Neutrophil (primary cell): ENCODE results near the gene WARS2.

Experiments used
- H3K27ac ChIP-seq: fragments of 200-600 bp; sonication (generic); 2 replicates; pipeline ENCODE4 v1.5.1; 2016; ENCODE audit warnings: mild to moderate bottlenecking, moderate library complexity
- H3K27me3 ChIP-seq: fragments of 200-600 bp; sonication (generic); 2 replicates; pipeline ENCODE4 v1.6.0; 2016; ENCODE audit warnings: mild to moderate bottlenecking
- H3K36me3 ChIP-seq: fragments of 200-600 bp; sonication (generic); 2 replicates; pipeline ENCODE4 v1.5.1; 2017
- H3K4me1 ChIP-seq, 2 experiments: fragments of 200-600 bp in 1 of 2; sonication (generic) in 1 of 2; 1 replicate in 1 of 2; 2 replicates in 1 of 2; pipeline versions ENCODE4 v1.5.1 to v1.6.1; 2013 to 2016; ENCODE audit warnings: low read depth in 1 of 2, low read length in 1 of 2, mild to moderate bottlenecking in 1 of 2, moderate library complexity in 1 of 2; ENCODE audit not compliant: control insufficient read depth in 1 of 2, insufficient read depth in 1 of 2
- H3K4me3 ChIP-seq, 2 experiments: fragments of 200-600 bp in 1 of 2; sonication (generic) in 1 of 2; 1 replicate in 1 of 2; 2 replicates in 1 of 2; pipeline ENCODE4 v1.5.1; 2013 to 2016; ENCODE audit warnings: low read depth in 1 of 2, low read length in 1 of 2, mild to moderate bottlenecking in 1 of 2, moderate library complexity in 1 of 2
- H3K9me3 ChIP-seq: fragments of 200-600 bp; sonication (generic); 2 replicates; pipeline ENCODE4 v1.5.1; 2016
- TF ChIP-seq, protein P1 (sequence below): fragments of 200-600 bp; sonication (generic); IDR thresholded peaks from 2 replicates; pipeline ENCODE4 v1.5.1; 2016; ENCODE audit warnings: antibody characterized with exemption

The WARS2 gene

DNA sequence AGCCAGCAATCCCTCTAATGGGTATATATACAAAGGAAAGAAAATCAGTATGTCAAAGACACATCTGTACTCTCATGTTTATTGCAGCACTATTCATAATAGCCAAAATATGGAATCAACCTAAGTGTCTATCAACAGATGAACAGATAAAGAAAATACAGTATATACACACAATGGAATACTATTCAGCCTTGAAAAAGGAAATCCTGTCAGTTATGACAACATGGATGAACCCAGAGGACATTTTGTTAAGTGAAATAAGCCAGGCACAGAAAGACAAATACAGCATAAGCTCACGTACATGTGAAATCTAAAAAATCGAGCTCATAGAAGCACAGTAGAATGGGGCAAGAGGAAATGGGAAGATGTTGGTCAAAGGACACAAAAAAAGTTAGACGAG lies 69.1 kb downstream of the WARS2 start:
- no peak overlapping the region for H3K4me3 ChIP-seq
- no peaks in the 10 kb centered on the region for H3K4me1 ChIP-seq
- no peaks in the 10 kb centered on the region for H3K27me3 ChIP-seq
- no peak overlapping the region for H3K27ac ChIP-seq
- TF ChIP-seq, protein P1, sequence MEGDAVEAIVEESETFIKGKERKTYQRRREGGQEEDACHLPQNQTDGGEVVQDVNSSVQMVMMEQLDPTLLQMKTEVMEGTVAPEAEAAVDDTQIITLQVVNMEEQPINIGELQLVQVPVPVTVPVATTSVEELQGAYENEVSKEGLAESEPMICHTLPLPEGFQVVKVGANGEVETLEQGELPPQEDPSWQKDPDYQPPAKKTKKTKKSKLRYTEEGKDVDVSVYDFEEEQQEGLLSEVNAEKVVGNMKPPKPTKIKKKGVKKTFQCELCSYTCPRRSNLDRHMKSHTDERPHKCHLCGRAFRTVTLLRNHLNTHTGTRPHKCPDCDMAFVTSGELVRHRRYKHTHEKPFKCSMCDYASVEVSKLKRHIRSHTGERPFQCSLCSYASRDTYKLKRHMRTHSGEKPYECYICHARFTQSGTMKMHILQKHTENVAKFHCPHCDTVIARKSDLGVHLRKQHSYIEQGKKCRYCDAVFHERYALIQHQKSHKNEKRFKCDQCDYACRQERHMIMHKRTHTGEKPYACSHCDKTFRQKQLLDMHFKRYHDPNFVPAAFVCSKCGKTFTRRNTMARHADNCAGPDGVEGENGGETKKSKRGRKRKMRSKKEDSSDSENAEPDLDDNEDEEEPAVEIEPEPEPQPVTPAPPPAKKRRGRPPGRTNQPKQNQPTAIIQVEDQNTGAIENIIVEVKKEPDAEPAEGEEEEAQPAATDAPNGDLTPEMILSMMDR, result no peak
- no peaks in the 10 kb centered on the region for H3K36me3 ChIP-seq
- no peaks in the 10 kb centered on the region for H3K9me3 ChIP-seq

DNA sequence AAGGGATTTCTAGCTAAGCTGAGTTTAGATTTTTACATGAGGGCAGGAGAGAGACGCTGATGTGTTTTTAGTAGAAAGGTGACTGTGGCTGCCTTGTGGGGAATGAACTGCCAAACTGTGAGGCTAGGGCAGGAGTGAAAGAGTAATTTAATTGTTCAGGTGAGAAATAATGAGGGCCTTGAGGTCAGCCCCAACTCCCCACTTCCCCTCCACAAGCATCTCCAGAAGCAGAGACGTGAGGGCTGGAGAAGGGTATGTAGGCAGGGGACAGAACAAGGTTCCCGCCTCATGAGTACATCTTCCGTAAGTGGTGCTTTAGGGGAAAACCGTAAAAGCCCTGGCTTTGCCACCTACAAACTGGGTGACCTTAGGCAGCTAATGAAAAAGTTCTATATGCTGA lies 70.8 kb downstream of the WARS2 start:
- Histone ChIP-seq H3K27ac (no peak overlapping the region), H3K9me3 (no peaks in the 10 kb centered on the region), H3K27me3 (no peaks in the 10 kb centered on the region), H3K4me3 (no peak overlapping the region), H3K36me3 (no peaks in the 10 kb centered on the region), H3K4me1 (no peaks in the 10 kb centered on the region)
- TF ChIP-seq, protein P1, result no peak

GRCh38 chr1:119068427-119068826 lies 72.0 kb downstream of the WARS2 start:
- H3K27ac ChIP-seq, result no peak overlapping the region
- no peaks in the 10 kb centered on the region for H3K36me3 ChIP-seq
- H3K4me1 ChIP-seq, result no peaks in the 10 kb centered on the region
- no peaks in the 10 kb centered on the region for H3K27me3 ChIP-seq
- no peak overlapping the region for H3K4me3 ChIP-seq
- TF ChIP-seq, protein P1, result no peak
- no peaks in the 10 kb centered on the region for H3K9me3 ChIP-seq

DNA sequence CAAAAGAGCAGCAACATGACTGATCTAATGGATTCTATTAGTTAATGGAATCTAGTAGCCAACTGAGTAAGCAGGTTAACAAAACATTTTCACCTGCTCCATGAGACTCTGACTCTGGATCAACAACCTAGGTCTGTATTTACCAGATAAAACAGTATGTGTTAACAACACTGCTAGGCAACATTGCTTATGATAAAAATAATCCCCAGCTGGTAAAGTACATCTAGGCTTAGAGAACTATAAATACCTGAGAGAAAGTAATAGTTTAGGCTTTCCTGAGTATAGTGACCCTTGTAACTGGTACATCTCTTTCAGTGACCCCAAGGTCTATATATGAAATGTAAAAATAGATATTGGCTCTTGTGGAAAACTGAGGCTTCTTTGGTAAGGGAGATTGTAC lies 78.8 kb downstream of the WARS2 start:
- Histone ChIP-seq H3K4me1 (no peaks in the 10 kb centered on the region), H3K27ac (no peak overlapping the region), H3K4me3 (no peak overlapping the region), H3K27me3 (no peaks in the 10 kb centered on the region), H3K36me3 (no peaks in the 10 kb centered on the region), H3K9me3 (no peaks in the 10 kb centered on the region)
- TF ChIP-seq, protein P1, result no peak

DNA sequence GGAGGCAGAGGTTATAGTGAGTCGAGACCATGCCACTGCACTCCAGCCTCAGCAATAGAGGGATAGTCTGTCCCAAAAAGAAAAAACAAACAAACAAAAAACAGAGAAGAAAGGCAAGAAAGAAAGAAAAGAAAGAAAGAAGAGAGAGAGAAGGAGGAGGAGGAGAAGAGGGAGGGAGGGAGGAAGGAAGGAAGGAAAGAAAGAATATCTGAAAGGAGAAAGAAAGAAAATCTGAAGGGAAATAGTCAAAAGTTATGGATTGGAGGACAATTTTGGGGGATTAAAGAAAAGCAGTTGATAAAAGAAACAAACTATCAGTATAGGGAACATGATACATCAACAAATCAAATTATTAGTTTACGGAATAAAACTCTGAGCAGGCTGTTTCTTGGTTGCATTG lies 84.9 kb downstream of the WARS2 start:
- TF ChIP-seq, protein P1, result no peak
- no peak overlapping the region for H3K27ac ChIP-seq
- no peaks in the 10 kb centered on the region for H3K4me1 ChIP-seq
- no peaks in the 10 kb centered on the region for H3K36me3 ChIP-seq
- H3K4me3 ChIP-seq, result no peak overlapping the region
- H3K9me3 ChIP-seq, result no peaks in the 10 kb centered on the region
- H3K27me3 ChIP-seq, result no peaks in the 10 kb centered on the region

GRCh38 chr1:119053917-119054316 lies 86.5 kb downstream of the WARS2 start:
- TF ChIP-seq, protein P1, result no peak
- Histone ChIP-seq H3K4me3 (no peak overlapping the region), H3K9me3 (no peaks in the 10 kb centered on the region), H3K4me1 (no peaks in the 10 kb centered on the region), H3K27me3 (no peaks in the 10 kb centered on the region), H3K27ac (no peak overlapping the region), H3K36me3 (no peaks in the 10 kb centered on the region)
